ENCODE data around the gene KLHL13.

GRCh38 chrX:117989512-117989911 lies 127.1 kb downstream of the KLHL13 start:
- no peak for TF ChIP-seq CTCF (IDR thresholded peaks at IDR 0.05)
- no peak for TF ChIP-seq POLR2A (IDR thresholded peaks at IDR 0.05)
- TF ChIP-seq POLR2AphosphoS5 (IDR thresholded peaks at IDR 0.05), result no peak
- TF ChIP-seq EP300 (IDR thresholded peaks at IDR 0.05), result no peak
